ENCODE results near the gene HTR1E.
"Not testable (repeated sequence)": the region's sequence is repeated elsewhere in the genome, so short reads cannot be mapped to it uniquely, and the experiment has no call there.

Gene HTR1E

GRCh38 chr6:86937219-86938079, at the start of gene HTR1E:
Gene HTR1E (plus strand): TSS chr6:86937528. CDS start chr6:87015335, 77,807 bp downstream.
- DNase-seq, result peak; percentile 47

DNA sequence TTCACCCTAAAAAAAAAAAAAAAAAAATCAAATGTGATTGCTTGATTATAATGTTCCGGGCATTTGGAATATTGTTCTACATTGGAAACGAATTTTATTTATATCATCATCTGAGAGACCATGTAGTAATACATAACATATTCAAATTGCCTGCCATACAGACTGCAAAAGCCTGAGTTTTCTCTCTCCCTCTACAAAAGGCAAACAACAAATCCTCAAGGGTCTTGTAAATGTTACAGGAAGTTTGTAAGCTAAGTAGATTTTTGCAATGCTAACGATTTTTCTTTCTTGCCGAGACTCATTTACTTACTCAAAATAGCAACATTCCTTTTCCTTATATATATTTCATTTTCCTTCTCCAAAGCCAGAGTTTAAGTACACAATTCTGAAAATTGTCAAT, 49.0 kb upstream of the HTR1E start:
- DNase-seq, result no peak

DNA sequence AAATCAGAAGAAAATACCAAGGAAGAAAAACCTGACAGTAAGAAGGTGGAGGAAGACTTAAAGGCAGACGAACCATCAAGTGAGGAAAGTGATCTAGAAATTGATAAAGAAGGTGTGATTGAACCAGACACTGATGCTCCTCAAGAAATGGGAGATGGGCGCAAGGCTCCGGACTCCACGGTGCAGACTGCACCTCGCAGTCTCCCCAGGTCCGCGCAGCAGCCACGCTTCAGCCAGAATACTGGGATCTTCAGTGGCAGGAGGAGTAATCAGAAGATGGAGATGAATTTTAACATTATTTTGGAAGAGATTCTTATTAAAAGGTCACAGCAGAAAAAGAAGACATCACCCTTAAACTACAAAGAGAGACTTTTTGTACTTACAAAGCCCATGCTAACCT, 40.1 kb upstream of the HTR1E start:
- DNase-seq, result not testable (repeated sequence)

- DNase-seq, result no peak
Measured at GRCh38 chr6:86913795-86914194, 23.5 kb upstream of the HTR1E start.

DNA sequence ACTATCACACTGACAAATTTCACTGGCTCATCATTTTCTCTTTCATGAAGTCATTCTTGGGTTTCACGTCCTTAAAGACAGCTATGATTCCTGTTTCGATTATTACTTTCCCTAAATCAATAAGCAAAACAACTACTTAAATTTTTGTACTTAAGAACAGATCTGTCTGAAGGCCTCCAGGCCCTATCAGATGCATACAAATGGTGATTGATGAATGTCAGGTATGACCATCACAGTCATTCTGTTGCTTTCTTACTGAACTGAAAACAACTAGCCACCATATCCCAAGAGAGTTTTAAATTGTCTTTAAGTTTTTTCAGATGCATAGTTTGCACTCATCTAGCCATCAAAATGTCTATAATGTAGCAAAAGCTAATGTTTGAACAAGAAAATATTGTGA, 20.9 kb upstream of the HTR1E start:
- no peak for DNase-seq

DNA sequence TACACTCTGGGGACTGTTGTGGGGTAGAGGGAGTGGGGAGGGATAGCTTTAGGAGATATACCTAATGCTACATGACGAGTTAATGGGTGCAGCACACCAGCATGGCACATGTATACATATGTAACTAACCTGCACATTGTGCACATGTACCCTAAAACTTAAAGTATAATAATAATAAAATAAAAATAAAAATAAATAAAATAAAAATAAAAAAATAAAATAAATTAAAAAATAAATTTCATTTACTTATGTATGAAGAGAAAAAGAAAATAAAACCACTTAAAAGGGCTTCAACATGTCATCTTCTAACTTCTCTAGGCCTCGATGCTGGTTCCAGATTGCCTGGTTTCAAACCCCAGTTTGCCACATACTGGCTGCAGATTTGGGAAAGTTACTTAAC, 10.2 kb upstream of the HTR1E start:
- not testable (repeated sequence) for DNase-seq

DNA sequence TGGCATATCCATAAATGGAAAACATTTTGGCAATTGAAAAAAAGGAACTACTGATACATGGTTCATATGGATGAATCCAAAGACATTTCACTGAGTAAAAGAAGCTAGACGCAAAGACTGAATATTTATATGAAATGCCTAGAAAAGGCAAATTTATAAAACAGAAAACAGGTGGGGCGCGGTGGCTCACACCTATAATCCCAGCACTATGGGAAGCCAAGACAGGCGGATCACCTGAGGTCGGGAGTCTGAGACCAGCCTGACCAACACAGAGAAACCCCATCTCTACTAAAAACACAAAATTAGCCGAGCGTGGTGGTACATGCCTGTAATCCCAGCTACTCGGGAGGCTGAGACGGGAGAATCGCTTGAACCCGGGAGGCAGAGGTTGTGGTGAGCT, 9.5 kb upstream of the HTR1E start:
- DNase-seq, result not testable (repeated sequence)

DNA sequence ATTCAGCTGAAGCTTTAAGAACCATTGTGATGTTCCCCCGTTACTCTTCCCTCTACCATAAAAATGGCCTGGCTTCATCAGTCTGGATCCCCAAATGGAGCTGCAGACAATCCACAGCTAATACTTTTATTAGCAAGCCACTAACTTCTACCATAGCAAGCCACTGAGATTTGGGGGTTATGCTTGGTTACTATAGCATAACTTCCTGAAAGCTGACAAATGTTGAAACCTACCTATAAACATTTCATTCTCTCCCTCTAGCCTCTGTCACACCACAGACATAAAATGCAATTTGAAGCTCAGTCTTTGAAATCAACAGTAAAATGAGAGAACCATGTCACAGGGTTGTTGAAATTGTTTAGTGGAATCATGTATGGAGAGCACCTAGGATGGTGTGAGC, 3.0 kb upstream of the HTR1E start:
- no peak for DNase-seq

GRCh38 chr6:86936834-86937218, 502 bp upstream of the HTR1E start:
- no peak for DNase-seq

- DNase-seq, result no peak
Measured at GRCh38 chr6:86938814-86939213, 1.5 kb downstream of the HTR1E start.

GRCh38 chr6:86941461-86941860, 4.1 kb downstream of the HTR1E start:
- DNase-seq, result no peak

DNA sequence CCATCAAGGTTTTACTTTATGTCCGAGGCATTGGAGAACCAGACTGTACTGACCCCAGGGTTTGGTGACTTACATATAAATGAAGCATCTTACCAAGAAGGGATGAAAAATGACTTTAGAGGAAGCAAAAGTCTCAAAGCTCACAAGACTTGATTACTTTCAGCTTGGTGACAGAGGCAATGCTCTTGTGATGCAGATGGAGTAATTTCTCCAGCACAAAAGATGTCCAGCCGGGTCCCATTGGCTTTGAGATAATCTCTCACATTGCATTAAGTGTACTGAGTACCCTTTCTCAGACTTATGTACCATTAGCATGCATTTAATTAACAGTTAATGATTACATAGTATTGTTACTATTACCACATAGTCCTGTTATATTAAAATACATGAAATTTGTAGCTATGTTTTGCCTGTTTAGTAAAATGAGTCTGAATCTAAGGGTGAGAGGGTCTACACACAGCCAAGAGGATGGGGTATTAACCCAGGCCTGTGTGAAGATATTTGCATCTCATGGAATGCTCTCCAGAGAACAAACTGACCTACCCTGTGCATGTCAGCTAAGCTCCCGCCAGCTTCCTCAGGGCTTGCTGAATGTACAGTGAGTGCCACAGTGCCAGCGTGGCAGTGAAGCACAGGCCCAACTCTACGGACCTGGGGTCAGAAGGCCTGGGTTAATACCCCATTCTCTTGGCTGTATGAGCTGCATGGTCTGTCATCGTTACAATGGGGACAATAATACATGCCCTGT, 5.6 kb downstream of the HTR1E start:
- DNase-seq, result no peak

GRCh38 chr6:86943819-86944407, 6.6 kb downstream of the HTR1E start:
- no peak for DNase-seq

DNA sequence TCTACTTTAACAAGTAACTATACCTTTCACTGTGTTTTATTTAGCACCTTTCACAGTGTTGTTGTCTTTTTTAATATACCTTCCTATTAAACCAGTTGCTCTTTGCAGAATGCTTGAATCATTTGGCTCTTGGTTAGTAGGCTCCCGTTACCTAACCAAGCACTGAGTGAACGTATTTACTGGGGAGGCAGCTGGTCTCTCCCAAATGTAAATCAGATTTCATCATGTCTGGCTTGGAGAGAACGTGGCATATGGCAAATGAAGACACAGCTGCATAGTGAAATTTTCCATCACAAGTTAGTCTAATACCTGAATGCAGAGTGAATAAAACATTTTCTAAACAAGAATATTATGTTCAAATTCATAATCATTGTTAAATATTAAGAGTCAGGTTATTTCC, 12.4 kb downstream of the HTR1E start:
- no peak for DNase-seq

DNA sequence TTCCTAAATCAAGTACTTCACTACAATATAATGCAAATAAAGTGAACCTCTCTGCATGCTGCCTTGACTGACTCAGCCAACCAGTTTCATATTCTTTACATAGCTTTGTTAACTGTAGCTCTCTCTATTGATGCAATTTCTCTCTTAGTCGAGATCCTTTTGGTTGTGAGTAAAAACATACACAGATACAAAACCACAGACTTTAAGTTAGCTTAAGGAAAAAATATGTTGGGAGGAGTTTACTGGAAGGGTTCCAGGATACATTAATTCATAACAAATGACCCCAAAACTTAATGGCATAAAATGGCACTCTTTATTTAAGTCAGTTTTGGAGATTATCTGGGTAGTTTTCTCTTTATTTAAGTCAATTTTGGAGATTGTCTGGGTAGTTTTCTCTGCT, 15.7 kb downstream of the HTR1E start:
- DNase-seq, result no peak

DNA sequence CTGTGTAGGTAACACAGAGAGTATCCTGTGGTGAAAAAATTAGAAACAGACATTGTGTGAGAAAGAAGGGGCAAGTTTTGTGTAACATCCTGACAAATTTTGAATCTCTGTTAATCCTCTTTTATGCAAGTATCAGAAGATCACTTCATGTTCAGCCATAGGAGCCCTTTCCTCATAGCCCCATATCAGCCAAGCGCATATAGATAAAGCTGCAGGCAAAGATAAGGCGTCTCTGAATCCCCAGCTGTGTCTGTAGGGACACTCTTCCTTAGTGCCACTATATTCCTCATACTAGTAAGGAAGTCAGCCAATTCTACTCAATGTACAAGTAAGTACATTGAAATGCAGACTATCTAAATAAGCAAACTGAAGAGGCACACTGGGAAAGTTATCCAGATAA, 22.3 kb downstream of the HTR1E start:
- DNase-seq, result no peak

DNA sequence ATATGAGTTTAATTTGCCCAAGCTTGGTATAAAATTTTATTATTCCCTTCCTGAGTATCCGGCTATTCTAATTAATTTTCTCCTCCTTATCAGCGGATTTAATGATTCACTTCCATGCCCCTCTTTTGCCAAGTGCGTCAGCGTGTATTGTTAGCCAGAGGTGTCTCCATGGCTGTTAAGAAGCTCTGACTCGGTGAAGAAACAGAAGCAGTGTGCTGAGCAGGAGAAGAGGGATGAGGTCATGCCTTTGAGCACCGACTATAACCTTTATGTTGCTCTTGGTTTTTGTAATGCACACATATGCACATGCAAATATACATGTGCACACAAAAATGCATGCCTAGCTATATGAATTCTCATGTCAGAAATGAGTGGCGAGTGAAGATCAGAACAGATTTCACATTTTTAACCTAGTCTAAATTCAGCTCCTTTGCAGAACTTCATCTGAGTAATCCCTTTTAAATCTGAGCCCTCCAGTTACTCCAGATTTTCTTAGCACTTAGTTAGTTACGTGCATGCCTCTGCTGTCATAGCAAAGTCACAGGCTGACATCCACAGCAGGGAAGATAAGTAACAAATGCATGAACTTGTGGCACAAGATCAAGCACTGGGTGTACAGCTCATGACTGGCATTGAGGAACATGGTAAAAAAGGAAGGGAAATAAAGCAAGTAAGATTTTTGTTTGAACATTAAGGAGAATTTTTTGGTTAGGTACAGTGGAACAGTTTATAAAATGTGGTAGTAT, 24.3 kb downstream of the HTR1E start:
- no peak for DNase-seq

- DNase-seq, result no peak
Measured at GRCh38 chr6:86963352-86963751, 26.0 kb downstream of the HTR1E start.

DNA sequence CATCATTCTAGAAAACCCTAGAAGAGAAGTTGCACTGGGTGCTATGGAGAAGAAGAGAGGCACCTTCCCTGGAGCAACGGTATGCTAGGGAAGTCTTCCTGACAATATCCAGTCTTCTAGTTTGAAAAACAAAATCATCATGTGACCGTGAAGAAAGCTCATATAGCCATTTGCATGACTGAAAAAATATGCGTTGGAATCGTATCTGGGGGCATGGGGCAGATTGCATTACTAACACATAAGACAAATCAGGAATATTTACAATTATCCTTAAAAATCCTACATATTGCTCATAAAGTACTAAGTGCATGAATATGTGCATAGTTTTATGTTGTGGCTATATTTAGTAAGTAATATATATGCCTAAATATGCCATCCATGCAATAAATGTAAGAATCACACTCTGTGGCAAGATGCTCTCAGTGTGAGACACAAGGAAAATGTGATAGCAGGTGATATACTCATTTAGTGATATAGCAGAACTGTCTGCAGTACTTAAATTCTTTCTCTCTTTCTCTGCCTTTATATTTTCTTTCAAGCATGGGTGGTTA, 26.8 kb downstream of the HTR1E start:
- no peak for DNase-seq

DNA sequence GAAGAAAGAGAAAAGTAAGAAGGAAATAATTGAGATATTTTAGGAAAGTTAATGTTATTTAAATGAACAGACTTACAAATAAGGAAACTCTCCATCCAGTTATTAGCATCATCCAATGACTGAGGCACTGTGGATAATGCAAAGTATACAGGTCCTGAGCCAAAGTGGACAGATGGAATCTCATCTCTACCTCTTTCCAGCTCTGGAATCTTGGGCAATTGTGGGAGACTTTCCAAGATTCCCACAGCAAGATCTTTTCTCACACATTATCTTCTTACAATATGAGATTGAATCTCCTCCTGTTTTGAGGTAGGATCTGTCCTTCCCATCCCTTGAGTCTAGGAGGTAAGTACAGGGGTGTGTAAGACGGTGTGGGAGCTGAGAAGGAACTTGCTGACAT, 28.9 kb downstream of the HTR1E start:
- no peak for DNase-seq

- DNase-seq, result no peak
Measured at GRCh38 chr6:86969573-86969972, 32.2 kb downstream of the HTR1E start.

DNA sequence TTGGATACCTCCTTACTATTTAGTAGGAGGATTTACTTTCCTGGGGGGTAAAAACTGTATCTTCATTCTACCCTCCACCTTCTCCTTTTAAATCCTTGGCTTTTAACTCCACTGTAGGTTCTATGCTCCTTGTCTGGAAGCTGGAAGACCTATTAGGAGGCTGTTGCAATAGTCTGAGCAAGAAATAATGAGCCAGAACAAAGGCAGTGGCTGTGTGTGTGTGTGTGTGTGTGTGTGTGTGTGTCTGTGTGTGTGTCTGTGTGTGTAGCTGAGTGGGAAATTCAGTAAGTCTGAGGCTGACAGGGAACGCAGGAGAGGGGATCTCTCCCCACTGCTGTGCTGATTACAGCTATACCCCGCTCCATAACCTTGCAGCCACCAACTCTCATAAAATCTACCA, 35.8 kb downstream of the HTR1E start:
- DNase-seq, result no peak

- DNase-seq, result no peak
Measured at GRCh38 chr6:86978251-86978650, 40.9 kb downstream of the HTR1E start.
